ENCODE measurements around the gene RAPGEF6.

RAPGEF6 gene

GRCh38 chr5:131571669-131572168 lies 63.3 kb downstream of the RAPGEF6 start:
- TF ChIP-seq CSDC2 (CRISPR knock-in tag; IDR thresholded peaks at IDR 0.05) (no peak), PPARA (CRISPR knock-in tag; IDR thresholded peaks at IDR 0.05; ENCODE audit: borderline replicate concordance) (no peak), ZFP3 (CRISPR knock-in tag; IDR thresholded peaks at IDR 0.05) (no peak), SNAI2 (CRISPR knock-in tag; IDR thresholded peaks at IDR 0.05) (no peak), TSHZ2 (CRISPR knock-in tag; IDR thresholded peaks at IDR 0.05) (no peak), ZFP30 (CRISPR knock-in tag; IDR thresholded peaks at IDR 0.05) (no peak), BACH2 (CRISPR knock-in tag; IDR thresholded peaks at IDR 0.05; ENCODE audit: borderline replicate concordance) (no peak), GLIS3 (CRISPR knock-in tag; IDR thresholded peaks at IDR 0.05) (no peak), TCF4 (CRISPR knock-in tag; IDR thresholded peaks at IDR 0.05; ENCODE audit: borderline replicate concordance) (no peak), OSR1 (CRISPR knock-in tag; IDR thresholded peaks at IDR 0.05) (no peak), RARB (CRISPR knock-in tag; IDR thresholded peaks at IDR 0.05) (no peak), TOX (CRISPR knock-in tag; IDR thresholded peaks at IDR 0.05; ENCODE audit: borderline replicate concordance) (no peak), PATZ1 (CRISPR knock-in tag; IDR thresholded peaks at IDR 0.05; ENCODE audit: borderline replicate concordance) (no peak), CREB5 (CRISPR knock-in tag; IDR thresholded peaks at IDR 0.05; ENCODE audit: low read depth) (no peak), ESRRG (CRISPR knock-in tag; IDR thresholded peaks at IDR 0.05) (no peak), ZNF70 (CRISPR knock-in tag; IDR thresholded peaks at IDR 0.05) (no peak), ZNF565 (CRISPR knock-in tag; conservative IDR thresholded peaks at IDR 0.05; ENCODE audit: low read depth) (no peak)
- TF ChIP-seq, protein P1, sequence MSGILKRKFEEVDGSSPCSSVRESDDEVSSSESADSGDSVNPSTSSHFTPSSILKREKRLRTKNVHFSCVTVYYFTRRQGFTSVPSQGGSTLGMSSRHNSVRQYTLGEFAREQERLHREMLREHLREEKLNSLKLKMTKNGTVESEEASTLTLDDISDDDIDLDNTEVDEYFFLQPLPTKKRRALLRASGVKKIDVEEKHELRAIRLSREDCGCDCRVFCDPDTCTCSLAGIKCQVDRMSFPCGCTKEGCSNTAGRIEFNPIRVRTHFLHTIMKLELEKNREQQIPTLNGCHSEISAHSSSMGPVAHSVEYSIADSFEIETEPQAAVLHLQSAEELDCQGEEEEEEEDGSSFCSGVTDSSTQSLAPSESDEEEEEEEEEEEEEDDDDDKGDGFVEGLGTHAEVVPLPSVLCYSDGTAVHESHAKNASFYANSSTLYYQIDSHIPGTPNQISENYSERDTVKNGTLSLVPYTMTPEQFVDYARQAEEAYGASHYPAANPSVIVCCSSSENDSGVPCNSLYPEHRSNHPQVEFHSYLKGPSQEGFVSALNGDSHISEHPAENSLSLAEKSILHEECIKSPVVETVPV (CRISPR knock-in tag; IDR thresholded peaks at IDR 0.05), result no peak
- ATAC-seq, result no peak

DNA sequence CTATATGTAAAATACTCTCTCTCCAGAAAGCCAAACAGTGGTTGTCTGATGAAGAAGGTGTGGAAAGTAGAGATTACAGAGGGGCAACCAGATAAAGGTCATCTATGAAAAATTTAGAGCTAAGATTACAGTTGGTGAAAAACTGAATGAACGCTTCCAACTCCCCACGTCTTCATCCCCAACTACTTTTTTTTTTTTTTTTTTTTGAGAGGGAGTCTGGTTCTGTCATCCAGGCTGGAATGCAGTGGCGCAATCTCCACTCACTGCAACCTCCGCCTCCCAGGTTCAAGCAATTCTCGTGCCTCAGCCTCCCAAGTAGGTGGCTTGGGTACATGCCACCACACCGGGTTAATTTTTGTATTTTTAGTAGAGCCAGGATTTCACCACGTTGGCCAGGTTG lies 64.3 kb downstream of the RAPGEF6 start:
- TF ChIP-seq SNAI2 (CRISPR knock-in tag; IDR thresholded peaks at IDR 0.05), result no peak
- no peak for TF ChIP-seq CREB5 (CRISPR knock-in tag; IDR thresholded peaks at IDR 0.05; ENCODE audit: low read depth)
- TF ChIP-seq TOX (CRISPR knock-in tag; IDR thresholded peaks at IDR 0.05; ENCODE audit: borderline replicate concordance), result no peak
- no peak for TF ChIP-seq ZFP3 (CRISPR knock-in tag; IDR thresholded peaks at IDR 0.05)
- no peak for TF ChIP-seq PPARA (CRISPR knock-in tag; IDR thresholded peaks at IDR 0.05; ENCODE audit: borderline replicate concordance)
- TF ChIP-seq ZNF565 (CRISPR knock-in tag; conservative IDR thresholded peaks at IDR 0.05; ENCODE audit: low read depth), result no peak
- TF ChIP-seq CSDC2 (CRISPR knock-in tag; IDR thresholded peaks at IDR 0.05), result no peak
- no peak for TF ChIP-seq BACH2 (CRISPR knock-in tag; IDR thresholded peaks at IDR 0.05; ENCODE audit: borderline replicate concordance)
- no peak for TF ChIP-seq ESRRG (CRISPR knock-in tag; IDR thresholded peaks at IDR 0.05)
- TF ChIP-seq TSHZ2 (CRISPR knock-in tag; IDR thresholded peaks at IDR 0.05), result no peak
- no peak for TF ChIP-seq ZC3H10 (CRISPR knock-in tag; IDR thresholded peaks at IDR 0.05)
- TF ChIP-seq GLIS3 (CRISPR knock-in tag; IDR thresholded peaks at IDR 0.05), result no peak
- no peak for TF ChIP-seq ZFP30 (CRISPR knock-in tag; IDR thresholded peaks at IDR 0.05)
- ATAC-seq, result no peak
